GM12878 (cell line): ENCODE measurements around the gene MFNG. TPM values are rescaled to one million over a fixed set of nuclear protein-coding genes. Genes with fewer than 3 reads are reported as not detected.

Source experiments
- ATAC-seq: fragments of 200-7000 bp; cut with Tn5 transposase; 3 replicates; pipeline ENCODE4 v1.9.1; 2020; ENCODE audit warnings: mild to moderate bottlenecking, moderate library complexity
- BruUV-seq: library from RNA; stranded (reverse); fragments of 400-500 nt; replicated peaks from 2 replicates; lab custom pipeline; 2021; lab: Mats Ljungman, UMichigan
- CTCF ChIA-PET: fragments of 300-600 bp; sonication (Branson Sonifier 250); formaldehyde crosslinking; extraction: SDS; loops from one replicate; lab custom pipeline; 2021; ENCODE audit warnings: inconsistent platforms; lab: Yijun Ruan, JAX
- POLR2A ChIA-PET: fragments of 350-600 bp; formaldehyde crosslinking; extraction: SDS; loops from one replicate; lab custom pipeline; 2021; ENCODE audit warnings: inconsistent platforms; lab: Charles Lee
- RAD21 ChIA-PET: fragments of 300-600 bp; sonication (Branson Sonifier 250); formaldehyde crosslinking; loops from one replicate; lab custom pipeline; 2023; ENCODE audit warnings: antibody characterized with exemption; ENCODE audit not compliant: unreplicated experiment; lab: Charles Lee
- SMC1A ChIA-PET: fragments of 300-600 bp; sonication (Branson Sonifier 250); formaldehyde crosslinking; loops from one replicate; lab custom pipeline; 2023; ENCODE audit not compliant: unreplicated experiment, uncharacterized antibody; lab: Charles Lee
- DNase-seq: peaks from one replicate; pipeline ENCODE4 v3.0.0-alpha.2; 2011; ENCODE audit warnings: low read depth, low spot score
- FAIRE-seq: peaks from 3 replicates; lab custom pipeline; 2011; peaks lifted over from hg19 to GRCh38; lab: Jason Lieb, UNC
- H2AFZ ChIP-seq: 2 replicates; pipeline ENCODE4 v1.6.0; 2011; ENCODE audit warnings: low read depth, low read length, control low read depth; ENCODE audit not compliant: control insufficient read depth
- H3K27ac ChIP-seq: 2 replicates; pipeline ENCODE4 v1.5.1; 2011; ENCODE audit warnings: control low read depth; ENCODE audit not compliant: control insufficient read depth, insufficient read depth
- H3K27me3 ChIP-seq, 2 experiments: replicated peaks in 1 of 2; 2 replicates each; pipeline versions ENCODE4 v1.6.0 to v1.6.1; 2011; ENCODE audit warnings: low read length in 1 of 2; ENCODE audit not compliant: control insufficient read depth in 2 of 2, insufficient read depth in 2 of 2
- H3K36me3 ChIP-seq, 2 experiments: 2 replicates each; pipeline ENCODE4 v1.5.1; 2011; ENCODE audit warnings: low read length in 1 of 2; ENCODE audit not compliant: control insufficient read depth in 2 of 2, insufficient read depth in 2 of 2
- H3K4me1 ChIP-seq: 2 replicates; pipeline ENCODE4 v1.6.1; 2011; ENCODE audit warnings: mild to moderate bottlenecking, low read length, moderate library complexity, mixed read lengths; ENCODE audit not compliant: control insufficient read depth, insufficient read depth
- H3K4me2 ChIP-seq: 2 replicates; pipeline ENCODE4 v1.6.0; 2011; ENCODE audit warnings: control low read depth; ENCODE audit not compliant: control insufficient read depth, insufficient read depth
- H3K4me3 ChIP-seq: fragments of 200-600 bp; sonication (generic); 2 replicates; pipeline ENCODE4 v1.5.1; 2016
- H3K79me2 ChIP-seq: 2 replicates; pipeline ENCODE4 v1.6.0; 2011; ENCODE audit warnings: low read length; ENCODE audit not compliant: control insufficient read depth, insufficient read depth
- H3K9ac ChIP-seq: 2 replicates; pipeline ENCODE4 v1.8.0; 2011; ENCODE audit warnings: low read length, control low read depth, mixed read lengths; ENCODE audit not compliant: control insufficient read depth, insufficient read depth
- H3K9me3 ChIP-seq: replicated peaks from 3 replicates; pipeline ENCODE4 v1.5.1; 2011; ENCODE audit warnings: mild to moderate bottlenecking, low read length; ENCODE audit not compliant: control insufficient read depth, insufficient read depth
- H4K20me1 ChIP-seq: 2 replicates; pipeline ENCODE4 v1.6.0; 2011; ENCODE audit not compliant: control insufficient read depth, insufficient read depth
- BRCA1 ChIP-seq: IDR thresholded peaks from 2 replicates; pipeline ENCODE4 v1.6.1; 2011; ENCODE audit warnings: low read depth, low read length, improper control_type of control experiment
- ESRRA ChIP-seq: IDR thresholded peaks from 2 replicates; pipeline ENCODE4 v1.6.1; 2012; ENCODE audit warnings: mild to moderate bottlenecking, low read length, improper control_type of control experiment
- EZH2 ChIP-seq: IDR thresholded peaks from 2 replicates; pipeline ENCODE4 v1.6.1; 2012; ENCODE audit warnings: low read depth, mild to moderate bottlenecking, control low read depth, inconsistent platforms, low read length, borderline replicate concordance; ENCODE audit not compliant: control insufficient read depth
- FOS ChIP-seq: IDR thresholded peaks from 3 replicates; pipeline ENCODE4 v1.6.1; 2011; ENCODE audit warnings: borderline replicate concordance; ENCODE audit not compliant: insufficient read length; ENCODE audit errors: extremely low read depth
- FOXK2 ChIP-seq: fragments of 450-650 bp; IDR thresholded peaks from 2 replicates; pipeline ENCODE4 v1.6.1; 2017; ENCODE audit warnings: mild to moderate bottlenecking, moderate library complexity
- HCFC1 ChIP-seq: fragments of 150-350 bp; IDR thresholded peaks from 2 replicates; pipeline ENCODE4 v1.6.1; 2014; ENCODE audit warnings: low read length
- LARP7 ChIP-seq: fragments of 450-650 bp; IDR thresholded peaks from 2 replicates; pipeline ENCODE4 v1.6.1; 2017; ENCODE audit warnings: mild to moderate bottlenecking
- MTA3 ChIP-seq: IDR thresholded peaks from 2 replicates; pipeline ENCODE4 v1.6.1; 2012; ENCODE audit warnings: low read length, inconsistent platforms, borderline replicate concordance
- NFYA ChIP-seq: IDR thresholded peaks from 2 replicates; pipeline ENCODE4 v1.6.1; 2011; ENCODE audit warnings: low read depth, mild to moderate bottlenecking, low read length, improper control_type of control experiment, borderline replicate concordance
- RB1 ChIP-seq: fragments of 450-650 bp; formaldehyde crosslinking; IDR thresholded peaks from 2 replicates; pipeline ENCODE4 v1.6.1; 2017; ENCODE audit warnings: mild to moderate bottlenecking, borderline replicate concordance
- SREBF2 ChIP-seq: IDR thresholded peaks from 2 replicates; pipeline ENCODE4 v1.6.1; 2012; ENCODE audit warnings: mild to moderate bottlenecking, low read length
- TCF3 ChIP-seq: IDR thresholded peaks from 2 replicates; pipeline ENCODE4 v1.6.1; 2012; ENCODE audit warnings: low read depth, mild to moderate bottlenecking, low read length, borderline replicate concordance; ENCODE audit not compliant: insufficient read depth
- USF1 ChIP-seq: IDR thresholded peaks from 2 replicates; pipeline ENCODE4 v1.6.1; 2011; ENCODE audit warnings: borderline replicate concordance, low read depth, mild to moderate bottlenecking, moderate library complexity, mixed read lengths, low read length; ENCODE audit not compliant: insufficient read depth; ENCODE audit errors: extremely low read length
- ZBTB33 ChIP-seq: fragments of 450-650 bp; IDR thresholded peaks from 2 replicates; pipeline ENCODE4 v1.6.1; 2017; ENCODE audit warnings: mild to moderate bottlenecking
- ZNF24 ChIP-seq: fragments of 450-650 bp; IDR thresholded peaks from 2 replicates; pipeline ENCODE4 v1.6.1; 2017; ENCODE audit warnings: antibody characterized with exemption, mild to moderate bottlenecking
- WGBS: methylation state at CpG from one replicate; pipeline ENCODE4 v1.1.6; 2016; ENCODE audit warnings: low lambda C conversion rate; ENCODE audit not compliant: insufficient replicate concordance, insufficient coverage; ENCODE audit errors: missing lambda C conversion rate; 5-methylcytosine and 5-hydroxymethylcytosine counted together
- in situ Hi-C: fragments of 300-500 bp; cut with MboI; formaldehyde crosslinking; loops from 9 replicates; pipeline ENCODE4 v1.14.3; 2018; ENCODE audit warnings: mixed read lengths
- intact Hi-C: fragments of 100-400 bp; cut with micrococcal nuclease; formaldehyde crosslinking; loops from one replicate; pipeline ENCODE4 v1.14.2; 2022; ENCODE audit not compliant: unreplicated experiment
- polyA plus RNA-seq, 11 experiments: library from polyadenylated mRNA; depleted of rRNA in 4 of 11; unstranded in 6 of 11; stranded (reverse) in 5 of 11; fragments of >200 nt; fragmentation: Nextera tagmentation in 4 of 11; fragmentation: Illumina TruSeq in 1 of 11; extraction: Ambion mirVana in 4 of 11; extraction: Trizol in 1 of 11; gene quantifications; 1 replicate in 1 of 11; 2 replicates in 10 of 11; pipeline versions ENCODE4 v1.2.1 to v1.2.3, GENCODE V29; 2011 to 2016; ENCODE audit warnings: inconsistent platforms in 2 of 11, missing spikeins in 2 of 11, low read depth in 1 of 11
- total RNA-seq, 4 experiments: library from RNA; depleted of rRNA in 3 of 4; stranded (reverse); fragments of >200 nt in 3 of 4; fragmentation: Illumina TruSeq in 1 of 4; extraction: Trizol in 1 of 4; gene quantifications; 2 replicates each; pipeline versions ENCODE4 v1.2.1 to v1.2.3, GENCODE V29; 2013 to 2021
- TF ChIP-seq, protein P1 (sequence below): fragments of 150-350 bp; IDR thresholded peaks from 2 replicates; pipeline ENCODE4 v1.6.1; 2016; ENCODE audit warnings: low read depth, low read length

Gene MFNG
- total and polyA plus RNA-seq, 10 of the 15 experiments (the other 5 are each of a cell fraction or from before 2014, with no cell fraction given): 11.5 to 117 (median 68.5) TPM

- no peak for TF ChIP-seq FOS
- no peak for TF ChIP-seq ZBTB33
- no peak for TF ChIP-seq RB1
- no peak for TF ChIP-seq NFYA
- no peak for TF ChIP-seq BRCA1
- TF ChIP-seq USF1: no peak
- no peak for TF ChIP-seq HCFC1
Observed at GRCh38 chr22:37516456-37516855, 30.3 kb upstream of the MFNG start (continued).

DNA sequence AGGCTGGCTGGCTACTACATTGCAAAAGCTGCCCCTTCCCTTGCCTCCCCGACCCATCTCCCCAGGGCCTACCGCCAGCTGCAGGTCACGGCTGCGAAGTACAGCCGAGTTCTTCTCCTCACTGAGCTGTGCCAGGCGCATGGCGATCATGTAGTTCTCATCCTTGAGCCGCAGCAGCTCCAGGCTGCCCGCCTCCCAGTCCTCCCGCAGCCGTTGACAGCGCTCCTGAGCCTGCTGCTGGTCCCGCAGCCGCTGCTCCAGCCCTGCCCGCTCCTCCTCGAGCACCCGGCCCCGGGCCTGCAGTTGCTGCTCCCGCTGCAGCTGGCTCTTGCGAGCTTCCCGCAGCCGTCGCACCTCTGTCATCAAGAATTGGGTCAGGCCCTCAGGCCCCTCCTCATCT is 29.7 kb upstream of the MFNG start:
- ChIA-PET SMC1A (no interaction called here), POLR2A (no interaction called here), CTCF (no interaction called here), RAD21 (no interaction called here)
- no peak overlapping the region for H3K4me3 ChIP-seq
- intact Hi-C loops: no loop called here
- no peaks in the 10 kb centered on the region for H3K4me1 ChIP-seq
- BruUV-seq: no TSS peak
- no peaks in the 10 kb centered on the region for H3K79me2 ChIP-seq
- H3K9ac ChIP-seq: no peak overlapping the region
- ATAC-seq (no peak), FAIRE-seq (no peak), DNase-seq (no peak)
- in situ Hi-C loops: no loop called here
- H4K20me1 ChIP-seq: no peaks in the 10 kb centered on the region
- no peak overlapping the region for H3K27ac ChIP-seq
- no peak overlapping the region for H2AFZ ChIP-seq
- H3K27me3 ChIP-seq: peaks cover 7 to 11% of the 10 kb centered on the region in 2 experiments; a peak in 3 of 4 replicates
- H3K9me3 ChIP-seq: no peaks in the 10 kb centered on the region
- WGBS: 69% methylated on average over 23 of the region's 23 CpGs
- H3K4me2 ChIP-seq: no peak overlapping the region
- H3K36me3 ChIP-seq: no peaks in the 10 kb centered on the region
- TF ChIP-seq, protein P1, sequence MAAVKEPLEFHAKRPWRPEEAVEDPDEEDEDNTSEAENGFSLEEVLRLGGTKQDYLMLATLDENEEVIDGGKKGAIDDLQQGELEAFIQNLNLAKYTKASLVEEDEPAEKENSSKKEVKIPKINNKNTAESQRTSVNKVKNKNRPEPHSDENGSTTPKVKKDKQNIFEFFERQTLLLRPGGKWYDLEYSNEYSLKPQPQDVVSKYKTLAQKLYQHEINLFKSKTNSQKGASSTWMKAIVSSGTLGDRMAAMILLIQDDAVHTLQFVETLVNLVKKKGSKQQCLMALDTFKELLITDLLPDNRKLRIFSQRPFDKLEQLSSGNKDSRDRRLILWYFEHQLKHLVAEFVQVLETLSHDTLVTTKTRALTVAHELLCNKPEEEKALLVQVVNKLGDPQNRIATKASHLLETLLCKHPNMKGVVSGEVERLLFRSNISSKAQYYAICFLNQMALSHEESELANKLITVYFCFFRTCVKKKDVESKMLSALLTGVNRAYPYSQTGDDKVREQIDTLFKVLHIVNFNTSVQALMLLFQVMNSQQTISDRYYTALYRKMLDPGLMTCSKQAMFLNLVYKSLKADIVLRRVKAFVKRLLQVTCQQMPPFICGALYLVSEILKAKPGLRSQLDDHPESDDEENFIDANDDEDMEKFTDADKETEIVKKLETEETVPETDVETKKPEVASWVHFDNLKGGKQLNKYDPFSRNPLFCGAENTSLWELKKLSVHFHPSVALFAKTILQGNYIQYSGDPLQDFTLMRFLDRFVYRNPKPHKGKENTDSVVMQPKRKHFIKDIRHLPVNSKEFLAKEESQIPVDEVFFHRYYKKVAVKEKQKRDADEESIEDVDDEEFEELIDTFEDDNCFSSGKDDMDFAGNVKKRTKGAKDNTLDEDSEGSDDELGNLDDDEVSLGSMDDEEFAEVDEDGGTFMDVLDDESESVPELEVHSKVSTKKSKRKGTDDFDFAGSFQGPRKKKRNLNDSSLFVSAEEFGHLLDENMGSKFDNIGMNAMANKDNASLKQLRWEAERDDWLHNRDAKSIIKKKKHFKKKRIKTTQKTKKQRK: no peak
- TF ChIP-seq ESRRA: no peak
- TF ChIP-seq ZNF24: no peak
- no peak for TF ChIP-seq TCF3
- no peak for TF ChIP-seq LARP7
- TF ChIP-seq ZBTB33: no peak
- no peak for TF ChIP-seq FOS
- no peak for TF ChIP-seq FOXK2
- no peak for TF ChIP-seq MTA3
- no peak for TF ChIP-seq EZH2
- TF ChIP-seq SREBF2: no peak
